Ascending aorta (tissue), 2 donors: ENCODE data around the gene DDX24. TPM values are rescaled to one million over a fixed set of nuclear protein-coding genes. Genes with fewer than 3 reads are reported as not detected.

ENCODE experiments used
- DNase-seq, 2 donors: peaks; one replicate each; pipeline ENCODE4 v3.0.0-alpha.2; 2019; ENCODE audit warnings: low spot score in 2 of 2
- H3K27ac ChIP-seq, 2 donors: fragments of 200-600 bp; sonication (generic); one replicate each; pipeline ENCODE4 v1.5.1; 2016 to 2017; ENCODE audit warnings: mild to moderate bottlenecking in 1 of 2
- H3K27me3 ChIP-seq: fragments of 200-600 bp; sonication (generic); one replicate; pipeline ENCODE4 v1.5.1; 2017
- H3K36me3 ChIP-seq, 2 donors: fragments of 200-600 bp; sonication (generic); one replicate each; pipeline ENCODE4 v1.5.1; 2016
- H3K4me1 ChIP-seq, 2 donors: fragments of 200-600 bp; sonication (generic); one replicate each; pipeline ENCODE4 v1.5.1; 2016 to 2017; ENCODE audit warnings: mild to moderate bottlenecking in 1 of 2
- H3K4me3 ChIP-seq, 2 donors: fragments of 200-600 bp; sonication (generic); one replicate each; pipeline ENCODE4 v1.5.1; 2016 to 2017; ENCODE audit warnings: mild to moderate bottlenecking in 1 of 2
- H3K9me3 ChIP-seq, 2 donors: fragments of 200-600 bp; sonication (generic); one replicate each; pipeline ENCODE4 v1.5.1; 2016
- intact Hi-C: fragments of 100-400 bp; cut with DNase I; formaldehyde crosslinking; loops from one replicate; pipeline ENCODE4 v1.15.1; 2023
- total RNA-seq: library from RNA; depleted of rRNA; stranded (reverse); fragments of >200 nt; gene quantifications from one replicate; pipeline ENCODE4 v1.1.0, GENCODE V29; 2016
- TF ChIP-seq, protein P1 (sequence below), 3 experiments: fragments of 200-600 bp in 2 of 3; fragments of 450-650 bp in 1 of 3; sonication (generic) in 2 of 3; IDR thresholded peaks; one replicate each; pipeline ENCODE4 v1.5.1; 2016 to 2019; ENCODE audit warnings: antibody characterized with exemption in 3 of 3, mild to moderate bottlenecking in 1 of 3, moderate library complexity in 1 of 3

DDX24 gene
- total RNA-seq, 1 donor from 2014 or later: 104 TPM

DNA sequence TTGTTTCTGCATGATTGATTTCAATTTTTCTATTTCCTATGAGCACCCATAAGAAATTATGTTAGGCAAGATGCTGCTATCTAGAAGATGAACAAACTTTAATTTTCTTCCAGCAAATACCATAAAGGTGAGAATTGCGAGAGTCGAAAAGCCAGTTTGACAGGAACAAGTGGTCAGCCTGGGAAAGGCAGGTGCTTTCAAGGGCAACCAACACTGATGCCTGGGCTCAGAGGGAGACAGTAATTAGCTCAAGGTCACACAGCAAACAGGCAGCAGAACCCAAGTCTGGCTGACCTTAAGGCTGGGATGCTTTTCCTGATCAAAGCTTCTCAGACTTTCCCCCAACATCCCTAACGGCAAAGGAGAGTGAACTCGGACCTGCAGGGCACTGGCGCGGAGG is 61.7 kb downstream of the DDX24 start:
- no peak overlapping the region for H3K27ac ChIP-seq
- TF ChIP-seq, protein P1, sequence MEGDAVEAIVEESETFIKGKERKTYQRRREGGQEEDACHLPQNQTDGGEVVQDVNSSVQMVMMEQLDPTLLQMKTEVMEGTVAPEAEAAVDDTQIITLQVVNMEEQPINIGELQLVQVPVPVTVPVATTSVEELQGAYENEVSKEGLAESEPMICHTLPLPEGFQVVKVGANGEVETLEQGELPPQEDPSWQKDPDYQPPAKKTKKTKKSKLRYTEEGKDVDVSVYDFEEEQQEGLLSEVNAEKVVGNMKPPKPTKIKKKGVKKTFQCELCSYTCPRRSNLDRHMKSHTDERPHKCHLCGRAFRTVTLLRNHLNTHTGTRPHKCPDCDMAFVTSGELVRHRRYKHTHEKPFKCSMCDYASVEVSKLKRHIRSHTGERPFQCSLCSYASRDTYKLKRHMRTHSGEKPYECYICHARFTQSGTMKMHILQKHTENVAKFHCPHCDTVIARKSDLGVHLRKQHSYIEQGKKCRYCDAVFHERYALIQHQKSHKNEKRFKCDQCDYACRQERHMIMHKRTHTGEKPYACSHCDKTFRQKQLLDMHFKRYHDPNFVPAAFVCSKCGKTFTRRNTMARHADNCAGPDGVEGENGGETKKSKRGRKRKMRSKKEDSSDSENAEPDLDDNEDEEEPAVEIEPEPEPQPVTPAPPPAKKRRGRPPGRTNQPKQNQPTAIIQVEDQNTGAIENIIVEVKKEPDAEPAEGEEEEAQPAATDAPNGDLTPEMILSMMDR (IDR thresholded peaks at IDR 0.05): no peak

DNA sequence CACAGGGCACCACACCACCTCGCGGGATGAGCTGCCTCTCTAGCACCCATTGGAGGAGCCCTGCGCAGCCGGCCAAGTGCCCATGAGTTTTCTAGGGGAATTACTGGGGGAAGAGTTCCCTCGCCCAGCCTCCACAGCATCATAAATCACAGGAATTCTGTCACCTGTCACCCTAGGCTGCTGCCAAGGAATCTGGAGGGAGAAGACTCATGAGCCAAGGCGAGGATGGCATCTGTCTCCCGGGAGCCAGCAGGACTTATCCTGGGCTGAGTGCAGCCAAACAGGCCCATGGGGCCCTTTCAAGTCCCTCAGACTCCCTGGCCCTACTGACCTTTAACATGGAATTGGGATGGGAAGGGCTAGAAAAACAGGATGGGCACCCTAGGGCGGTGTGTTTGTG is 62.7 kb downstream of the DDX24 start:
- Histone ChIP-seq H3K4me1 (no peaks in the 10 kb centered on the region), H3K36me3 (no peaks in the 10 kb centered on the region), H3K4me3 (no peak overlapping the region), H3K27ac (no peak overlapping the region), H3K9me3 (no peaks in the 10 kb centered on the region), H3K27me3 (no peaks in the 10 kb centered on the region)
- intact Hi-C loops: no loop called here
- TF ChIP-seq, protein P1 (IDR thresholded peaks at IDR 0.05): no peak
- no peak for DNase-seq

More for the DNA sequence above, 61.7 kb downstream of the DDX24 start:
- Histone ChIP-seq H3K4me1 (no peaks in the 10 kb centered on the region), H3K4me3 (no peak overlapping the region), H3K9me3 (no peaks in the 10 kb centered on the region), H3K36me3 (no peaks in the 10 kb centered on the region), H3K27me3 (no peaks in the 10 kb centered on the region)
- intact Hi-C loops: no loop called here
- no peak for DNase-seq

DNA sequence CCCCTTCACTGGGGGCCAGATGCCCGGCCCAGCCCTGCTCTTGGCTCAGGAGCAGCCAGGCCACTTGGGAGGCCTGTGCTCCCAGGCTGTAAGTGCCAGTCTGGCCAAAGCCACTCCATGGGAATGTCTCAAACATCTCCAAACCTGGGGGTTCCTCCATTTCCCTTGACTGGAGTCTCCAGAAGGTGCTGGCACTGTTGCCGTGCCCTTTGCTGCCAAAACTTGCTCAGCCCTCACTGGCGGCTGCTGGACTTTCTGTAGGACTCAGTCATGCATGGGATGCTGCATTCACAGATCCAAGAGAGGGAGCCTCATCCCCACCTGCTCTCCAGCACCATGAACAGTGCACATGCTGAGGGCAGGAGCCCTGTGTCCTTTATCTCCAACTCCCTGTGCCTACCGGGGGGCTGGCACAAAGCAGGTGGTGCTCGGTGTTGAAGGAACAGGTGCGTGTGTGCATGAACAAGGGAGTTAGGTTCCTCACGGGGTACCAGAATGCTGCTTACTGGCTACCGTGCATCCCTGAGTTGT is 64.5 kb downstream of the DDX24 start:
- Histone ChIP-seq H3K4me1 (no peaks in the 10 kb centered on the region), H3K27ac (no peak overlapping the region), H3K36me3 (no peaks in the 10 kb centered on the region), H3K9me3 (no peaks in the 10 kb centered on the region), H3K4me3 (no peak overlapping the region), H3K27me3 (no peaks in the 10 kb centered on the region)
- intact Hi-C loops: no loop called here
- TF ChIP-seq, protein P1 (IDR thresholded peaks at IDR 0.05): no peak
- DNase-seq: no peak

DNA sequence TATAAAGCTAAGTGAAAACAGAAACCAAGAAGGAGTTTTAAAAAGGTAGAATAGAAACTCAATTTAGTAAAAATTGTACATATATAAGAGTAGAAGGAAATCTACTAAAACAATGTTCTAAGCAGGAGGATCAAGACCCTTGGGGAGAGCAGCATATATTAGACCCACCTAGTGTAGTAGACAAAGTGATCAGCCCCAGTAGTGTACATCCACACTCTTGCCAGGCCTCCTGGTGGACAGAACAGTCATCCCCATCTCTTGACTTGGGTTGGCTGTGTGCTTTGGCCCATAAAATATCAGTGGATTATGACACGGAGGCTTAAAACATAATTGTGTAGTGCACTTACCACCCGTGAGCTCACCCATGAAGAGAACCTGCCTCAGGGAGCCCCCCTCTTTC is 65.8 kb downstream of the DDX24 start:
- intact Hi-C loops: no loop called here
- DNase-seq: no peak
- H3K36me3 ChIP-seq: no peaks in the 10 kb centered on the region
- H3K9me3 ChIP-seq: no peaks in the 10 kb centered on the region
- no peaks in the 10 kb centered on the region for H3K27me3 ChIP-seq
- no peaks in the 10 kb centered on the region for H3K4me1 ChIP-seq
- TF ChIP-seq, protein P1 (IDR thresholded peaks at IDR 0.05): no peak
- H3K4me3 ChIP-seq: no peak overlapping the region
- no peak overlapping the region for H3K27ac ChIP-seq

DNA sequence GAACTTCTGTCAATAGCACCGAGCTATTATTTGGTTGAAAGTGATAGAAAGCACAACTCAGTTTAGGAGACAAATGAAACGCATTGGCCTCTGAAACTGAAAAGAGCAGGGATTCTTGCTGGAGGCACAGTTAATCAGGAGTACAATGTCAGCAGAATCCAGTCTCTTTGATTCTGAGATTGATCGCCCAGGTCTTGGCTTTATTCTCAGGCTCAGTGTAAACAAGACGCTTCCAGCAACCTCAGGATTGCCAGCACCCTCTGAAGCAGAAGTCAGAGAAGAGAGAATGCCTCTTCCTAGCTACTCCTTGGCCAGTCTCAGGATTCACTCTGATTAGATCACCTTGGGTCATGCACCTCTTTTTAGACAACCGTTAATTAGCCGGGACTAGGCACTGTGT is 66.6 kb downstream of the DDX24 start:
- no peak for DNase-seq
- Histone ChIP-seq H3K27me3 (no peaks in the 10 kb centered on the region), H3K4me1 (no peaks in the 10 kb centered on the region), H3K9me3 (no peaks in the 10 kb centered on the region), H3K4me3 (no peak overlapping the region), H3K36me3 (no peaks in the 10 kb centered on the region), H3K27ac (no peak overlapping the region)
- intact Hi-C loops: no loop called here
- TF ChIP-seq, protein P1 (IDR thresholded peaks at IDR 0.05): no peak

DNA sequence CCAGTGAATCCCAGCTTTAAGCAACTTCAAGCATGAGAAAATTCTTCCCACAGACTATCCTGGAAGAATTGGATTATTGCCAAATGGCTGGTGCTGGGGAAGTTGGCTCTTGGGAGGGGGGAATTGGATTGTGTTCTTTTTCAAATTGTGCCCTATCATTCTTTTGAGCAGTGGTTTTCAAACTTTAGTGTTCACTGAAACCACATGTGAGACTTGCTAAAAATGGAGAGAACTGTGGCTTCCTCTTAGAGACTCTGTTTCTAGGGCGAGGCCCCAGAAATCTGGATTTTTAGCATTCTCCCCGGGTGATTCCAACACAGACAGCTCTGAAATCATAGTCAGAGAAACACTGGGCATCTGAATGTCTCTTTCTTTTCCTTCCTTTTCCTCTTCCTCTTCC is 69.2 kb downstream of the DDX24 start:
- H3K27me3 ChIP-seq: no peaks in the 10 kb centered on the region
- intact Hi-C loops: no loop called here

More for the DNA sequence above, 69.2 kb downstream of the DDX24 start:
- TF ChIP-seq, protein P1 (IDR thresholded peaks at IDR 0.05): no peak
- DNase-seq: no peak
- Histone ChIP-seq H3K36me3 (no peaks in the 10 kb centered on the region), H3K27ac (no peak overlapping the region), H3K9me3 (no peaks in the 10 kb centered on the region), H3K4me1 (no peaks in the 10 kb centered on the region), H3K4me3 (no peak overlapping the region)
